ENCODE results near the gene KAZN. TPM values are rescaled to one million over a fixed set of nuclear protein-coding genes. Genes with fewer than 3 reads are reported as not detected.

Gene KAZN
- total and polyA plus RNA-seq, 4 donors, result 7.6 to 18.8 (median 11.2) TPM

- peak in 1 of 3 donors; percentile 35 for DNase-seq
- no peaks in the 10 kb centered on the region for H3K9me3 ChIP-seq (ENCODE audit: control insufficient read depth in 4 of 4, insufficient read depth in 3 of 4, low read length in 3 of 4)
- ATAC-seq (ENCODE audit: insufficient read depth, low FRiP score), result no peak
- 23 to 51% methylated on average over 11 of the region's 11 CpGs for WGBS, 2 donors
- no peak for TF ChIP-seq CTCF (IDR thresholded peaks at IDR 0.05; ENCODE audit: control extremely low read depth, extremely low read depth)
- no peaks in the 10 kb centered on the region for H3K27me3 ChIP-seq (ENCODE audit: control insufficient read depth in 3 of 3, insufficient read depth in 3 of 3, low read length in 2 of 3)
- H3K27ac ChIP-seq (ENCODE audit: low read depth in 1 of 2, low read length in 1 of 2), result no peak overlapping the region
- H3K36me3 ChIP-seq (ENCODE audit: control insufficient read depth in 4 of 4, insufficient read depth in 4 of 4, low read length in 4 of 4), result no peaks in the 10 kb centered on the region
- H3K4me1 ChIP-seq (ENCODE audit: control insufficient read depth in 5 of 5, insufficient read depth in 5 of 5, low read length in 5 of 5), result peaks cover 0 to 6% (median 0%) of the 10 kb centered on the region in 5 donors
- no peak overlapping the region for H3K4me3 ChIP-seq
- no peak overlapping the region for H3K9ac ChIP-seq (ENCODE audit: insufficient read depth in 1 of 2, low read length in 2 of 2)
Measured at GRCh38 chr1:14777516-14778506, 179.3 kb downstream of the KAZN start.

GRCh38 chr1:14778541-14778897 lies 180.0 kb downstream of the KAZN start:
- ATAC-seq (ENCODE audit: insufficient read depth, low FRiP score) (no peak), DNase-seq (no peak)
- no peaks in the 10 kb centered on the region for H3K27me3 ChIP-seq (ENCODE audit: control insufficient read depth in 3 of 3, insufficient read depth in 3 of 3, low read length in 2 of 3)
- TF ChIP-seq CTCF (IDR thresholded peaks at IDR 0.05; ENCODE audit: control extremely low read depth, extremely low read depth), result no peak
- no peaks in the 10 kb centered on the region for H3K9me3 ChIP-seq (ENCODE audit: control insufficient read depth in 4 of 4, insufficient read depth in 3 of 4, low read length in 3 of 4)
- no peak overlapping the region for H3K9ac ChIP-seq (ENCODE audit: insufficient read depth in 1 of 2, low read length in 2 of 2)
- WGBS, 2 donors, result 22 to 63% methylated on average over 3 of the region's 3 CpGs
- no peaks in the 10 kb centered on the region for H3K36me3 ChIP-seq (ENCODE audit: control insufficient read depth in 4 of 4, insufficient read depth in 4 of 4, low read length in 4 of 4)
- H3K4me1 ChIP-seq (ENCODE audit: control insufficient read depth in 5 of 5, insufficient read depth in 5 of 5, low read length in 5 of 5), result peaks cover 0 to 10% (median 0%) of the 10 kb centered on the region in 5 donors
- no peak overlapping the region for H3K4me3 ChIP-seq
- H3K27ac ChIP-seq (ENCODE audit: low read depth in 1 of 2, low read length in 1 of 2), result no peak overlapping the region

GRCh38 chr1:14778898-14779865 lies 180.7 kb downstream of the KAZN start:
- 66 to 70% methylated on average over 12 of the region's 12 CpGs for WGBS, 2 donors
- Histone ChIP-seq H3K27ac (ENCODE audit: low read depth in 1 of 2, low read length in 1 of 2) (no peak overlapping the region), H3K36me3 (ENCODE audit: control insufficient read depth in 4 of 4, insufficient read depth in 4 of 4, low read length in 4 of 4) (no peaks in the 10 kb centered on the region), H3K9ac (ENCODE audit: insufficient read depth in 1 of 2, low read length in 2 of 2) (no peak overlapping the region), H3K9me3 (ENCODE audit: control insufficient read depth in 4 of 4, insufficient read depth in 3 of 4, low read length in 3 of 4) (no peaks in the 10 kb centered on the region), H3K4me3 (no peak overlapping the region), H3K27me3 (ENCODE audit: control insufficient read depth in 3 of 3, insufficient read depth in 3 of 3, low read length in 2 of 3) (no peaks in the 10 kb centered on the region), H3K4me1 (ENCODE audit: control insufficient read depth in 5 of 5, insufficient read depth in 5 of 5, low read length in 5 of 5) (peaks cover 0 to 10% (median 0%) of the 10 kb centered on the region in 5 donors)
- ATAC-seq (ENCODE audit: insufficient read depth, low FRiP score) (no peak), DNase-seq (peak in 1 of 3 donors; percentile 15)
- peak; percentile 15 for TF ChIP-seq CTCF (IDR thresholded peaks at IDR 0.05; ENCODE audit: control extremely low read depth, extremely low read depth)

All from lung (tissue), 12 donors.